Muscle layer of duodenum (tissue), 2 donors: Measurements from ENCODE around the gene MAP3K14.

ENCODE experiments used
- H3K27ac ChIP-seq: one replicate; pipeline ENCODE4 v1.7.0; 2013; ENCODE audit warnings: mild to moderate bottlenecking, low read length
- H3K27me3 ChIP-seq: one replicate; pipeline ENCODE4 v1.7.0; 2013; ENCODE audit warnings: low read depth, mild to moderate bottlenecking, control low read depth, low read length
- H3K36me3 ChIP-seq, 2 donors: one replicate each; pipeline ENCODE4 v1.7.0; 2013; ENCODE audit warnings: low read length in 2 of 2, control low read depth in 1 of 2, mild to moderate bottlenecking in 1 of 2; ENCODE audit not compliant: insufficient read depth in 2 of 2, control insufficient read depth in 1 of 2
- H3K4me1 ChIP-seq, 2 donors: one replicate each; pipeline ENCODE4 v1.7.0; 2013; ENCODE audit warnings: low read length in 2 of 2, mild to moderate bottlenecking in 2 of 2, control low read depth in 1 of 2, moderate library complexity in 1 of 2; ENCODE audit not compliant: insufficient read depth in 2 of 2, control insufficient read depth in 1 of 2
- H3K4me3 ChIP-seq, 2 donors: one replicate each; pipeline ENCODE4 v1.7.0; 2013; ENCODE audit warnings: low read length in 2 of 2, low read depth in 1 of 2, mild to moderate bottlenecking in 1 of 2
- H3K9me3 ChIP-seq, 2 donors: one replicate each; pipeline ENCODE4 v1.7.0; 2013; ENCODE audit warnings: low read length in 2 of 2, control low read depth in 1 of 2, mild to moderate bottlenecking in 1 of 2; ENCODE audit not compliant: control insufficient read depth in 1 of 2
- donor health status: healthy.

The MAP3K14 gene

GRCh38 chr17:45338023-45338781 lies 21.4 kb upstream of the MAP3K14 start:
- Histone ChIP-seq H3K27ac (no peak overlapping the region), H3K4me3 (no peak overlapping the region), H3K4me1 (peaks cover 0 to 5% of the 10 kb centered on the region in 2 donors), H3K27me3 (no peaks in the 10 kb centered on the region), H3K9me3 (no peaks in the 10 kb centered on the region), H3K36me3 (no peaks in the 10 kb centered on the region)

- Histone ChIP-seq H3K4me3 (no peak overlapping the region), H3K4me1 (peaks cover 0 to 2% of the 10 kb centered on the region in 2 donors), H3K27ac (no peak overlapping the region), H3K9me3 (no peaks in the 10 kb centered on the region), H3K27me3 (no peaks in the 10 kb centered on the region), H3K36me3 (no peaks in the 10 kb centered on the region)
Measured at GRCh38 chr17:45336390-45337182, 19.8 kb upstream of the MAP3K14 start.

- Histone ChIP-seq H3K4me1 (no peaks in the 10 kb centered on the region), H3K27me3 (no peaks in the 10 kb centered on the region), H3K9me3 (no peaks in the 10 kb centered on the region), H3K27ac (no peak overlapping the region), H3K36me3 (no peaks in the 10 kb centered on the region), H3K4me3 (no peak overlapping the region)
Measured at GRCh38 chr17:45335721-45336120, 18.9 kb upstream of the MAP3K14 start.

GRCh38 chr17:45334701-45335677 lies 18.2 kb upstream of the MAP3K14 start:
- Histone ChIP-seq H3K27ac (no peak overlapping the region), H3K36me3 (no peaks in the 10 kb centered on the region), H3K4me1 (no peaks in the 10 kb centered on the region), H3K27me3 (no peaks in the 10 kb centered on the region), H3K9me3 (no peaks in the 10 kb centered on the region), H3K4me3 (no peak overlapping the region)

- no peak overlapping the region for H3K27ac ChIP-seq
- H3K4me3 ChIP-seq = no peak overlapping the region
- no peaks in the 10 kb centered on the region for H3K36me3 ChIP-seq
- H3K9me3 ChIP-seq = no peaks in the 10 kb centered on the region
- H3K4me1 ChIP-seq = no peaks in the 10 kb centered on the region
- H3K27me3 ChIP-seq = no peaks in the 10 kb centered on the region
Measured at GRCh38 chr17:45334231-45334630, 17.4 kb upstream of the MAP3K14 start.

GRCh38 chr17:45333702-45334092 lies 16.9 kb upstream of the MAP3K14 start:
- no peaks in the 10 kb centered on the region for H3K9me3 ChIP-seq
- no peak overlapping the region for H3K4me3 ChIP-seq
- H3K4me1 ChIP-seq = no peaks in the 10 kb centered on the region
- no peaks in the 10 kb centered on the region for H3K27me3 ChIP-seq
- H3K36me3 ChIP-seq = no peaks in the 10 kb centered on the region
- no peak overlapping the region for H3K27ac ChIP-seq

- H3K9me3 ChIP-seq = no peaks in the 10 kb centered on the region
- H3K27ac ChIP-seq = no peak overlapping the region
- H3K4me3 ChIP-seq = no peak overlapping the region
- no peaks in the 10 kb centered on the region for H3K27me3 ChIP-seq
- no peaks in the 10 kb centered on the region for H3K36me3 ChIP-seq
- H3K4me1 ChIP-seq = no peaks in the 10 kb centered on the region
Measured at GRCh38 chr17:45332989-45333701, 16.3 kb upstream of the MAP3K14 start.

- H3K27me3 ChIP-seq = no peaks in the 10 kb centered on the region
- no peaks in the 10 kb centered on the region for H3K36me3 ChIP-seq
- no peak overlapping the region for H3K4me3 ChIP-seq
- H3K4me1 ChIP-seq = no peaks in the 10 kb centered on the region
- no peak overlapping the region for H3K27ac ChIP-seq
- no peaks in the 10 kb centered on the region for H3K9me3 ChIP-seq
Measured at GRCh38 chr17:45332505-45332904, 15.7 kb upstream of the MAP3K14 start.

GRCh38 chr17:45326626-45327025 lies 9.8 kb upstream of the MAP3K14 start:
- H3K36me3 ChIP-seq = no peaks in the 10 kb centered on the region
- no peak overlapping the region for H3K4me3 ChIP-seq
- no peaks in the 10 kb centered on the region for H3K27me3 ChIP-seq
- H3K9me3 ChIP-seq = no peaks in the 10 kb centered on the region
- no peak overlapping the region for H3K27ac ChIP-seq
- no peaks in the 10 kb centered on the region for H3K4me1 ChIP-seq

- no peaks in the 10 kb centered on the region for H3K27me3 ChIP-seq
- H3K4me1 ChIP-seq = no peaks in the 10 kb centered on the region
- H3K36me3 ChIP-seq = no peaks in the 10 kb centered on the region
- no peak overlapping the region for H3K27ac ChIP-seq
- no peak overlapping the region for H3K4me3 ChIP-seq
- no peaks in the 10 kb centered on the region for H3K9me3 ChIP-seq
Measured at GRCh38 chr17:45325810-45326209, 9.0 kb upstream of the MAP3K14 start.
